GM19397 (cell line): ENCODE data around the gene MFNG.

ENCODE experiments used
- ATAC-seq: cut with Tn5 transposase; IDR thresholded peaks from one replicate; pipeline ENCODE4 v1.9.1; 2021; ENCODE audit warnings: mild to moderate bottlenecking, moderate library complexity; ENCODE audit not compliant: unreplicated experiment

The MFNG gene

GRCh38 chr22:37514526-37515051, 28.4 kb upstream of the MFNG start:
- ATAC-seq = no peak

GRCh38 chr22:37511395-37512104, 25.4 kb upstream of the MFNG start:
- ATAC-seq = no peak

GRCh38 chr22:37510091-37510490, 23.9 kb upstream of the MFNG start:
- ATAC-seq = no peak

- no peak for ATAC-seq
Observed at GRCh38 chr22:37509059-37509860, 23.1 kb upstream of the MFNG start.

- no peak for ATAC-seq
Observed at GRCh38 chr22:37508431-37508992, 22.3 kb upstream of the MFNG start.

GRCh38 chr22:37507731-37508130, 21.5 kb upstream of the MFNG start:
- no peak for ATAC-seq

GRCh38 chr22:37505989-37506388, 19.8 kb upstream of the MFNG start:
- no peak for ATAC-seq

GRCh38 chr22:37505565-37505964, 19.4 kb upstream of the MFNG start:
- no peak for ATAC-seq

- ATAC-seq = no peak
Observed at GRCh38 chr22:37504964-37505363, 18.8 kb upstream of the MFNG start.

GRCh38 chr22:37503850-37504249, 17.7 kb upstream of the MFNG start:
- ATAC-seq = no peak

GRCh38 chr22:37503183-37503683, 17.0 kb upstream of the MFNG start:
- ATAC-seq = no peak

- no peak for ATAC-seq
Observed at GRCh38 chr22:37502342-37503182, 16.4 kb upstream of the MFNG start.

- ATAC-seq = no peak
Observed at GRCh38 chr22:37501610-37502341, 15.6 kb upstream of the MFNG start.

- ATAC-seq = no peak
Observed at GRCh38 chr22:37500745-37501609, 14.8 kb upstream of the MFNG start.

- no peak for ATAC-seq
Observed at GRCh38 chr22:37499789-37500540, 13.8 kb upstream of the MFNG start.

- ATAC-seq = no peak
Observed at GRCh38 chr22:37499027-37499707, 13.0 kb upstream of the MFNG start.

GRCh38 chr22:37498289-37498909, 12.2 kb upstream of the MFNG start:
- no peak for ATAC-seq
